ENCODE measurements around the gene EGFL8. TPM values are rescaled to one million over a fixed set of nuclear protein-coding genes. Genes with fewer than 3 reads are reported as not detected.

The EGFL8 gene
- total and polyA plus RNA-seq, 9 of the 15 experiments (the other 6 are each of a cell fraction or from before 2014, with no cell fraction given), result 2.2 to 47.4 (median 14.2) TPM

- Histone ChIP-seq H3K27me3 (ENCODE audit: control insufficient read depth in 2 of 2, insufficient read depth in 2 of 2, low read length in 2 of 2) (no peaks in the 10 kb centered on the region), H3K4me2 (ENCODE audit: insufficient read depth, low read length) (peak overlapping the region; percentile 65), H3K4me1 (replicated peaks in 1 of 2; ENCODE audit: control insufficient read depth in 2 of 2, insufficient read depth in 2 of 2, low read length in 2 of 2) (peaks cover 51 to 57% of the 10 kb centered on the region in 2 experiments), H3K9me1 (ENCODE audit: control insufficient read depth, insufficient read depth, low read length) (no peaks in the 10 kb centered on the region), H3K9me3 (replicated peaks; ENCODE audit: control insufficient read depth, insufficient read depth, low read depth, low read length) (no peaks in the 10 kb centered on the region), H3K9ac (ENCODE audit: insufficient read depth in 1 of 2, low read depth in 2 of 2, low read length in 2 of 2) (peak overlapping the region; percentile 27 to 65), H4K20me1 (replicated peaks; ENCODE audit: control insufficient read depth, insufficient read depth, low read length) (no peaks in the 10 kb centered on the region), H3K79me2 (ENCODE audit: control insufficient read depth, insufficient read depth, low read length) (peaks cover 19% of the 10 kb centered on the region), H3K27ac (ENCODE audit: extremely low read depth, low read depth, low read length) (peak overlapping the region; percentile 83), H3K36me3 (ENCODE audit: control insufficient read depth, insufficient read depth, low read length) (peaks cover 67% of the 10 kb centered on the region), H2AFZ (ENCODE audit: low read depth, low read length) (no peak overlapping the region), H3K4me3 (no peak overlapping the region)
- in situ Hi-C loops (cut with MboI) (no loop called here), intact Hi-C loops (cut with micrococcal nuclease) (loop anchor here (2.0 to 5.0 kb wide), 2 partner anchors 26 to 52 kb away; no protein-coding TSS in a partner anchor)
- 42% methylated on average over 11 of the region's 11 CpGs for whole genome bisulfite sequencing (ENCODE audit: insufficient coverage, low coverage, missing lambda C conversion rate)
- FAIRE-seq, result peak; percentile 82
- DNase-seq (ENCODE audit: extremely low read depth in 1 of 4, low spot score in 3 of 4), result peak; percentile 76 to 82 (median 78)
- POLR2A ChIA-PET, result interaction anchor here (1.1 to 2.2 kb wide), 5 partner anchors 8 to 201 kb away, joined by 4 to 25 read pairs (median 5); partner anchors contain the start of genes AGPAT1 and FKBPL
- peak; percentile 73 for ATAC-seq
- CTCF ChIA-PET (ENCODE audit: low intra/inter-chr PET ratio), result no interaction called here
- BruUV-seq (replicated peaks), result no TSS peak
- TF ChIP-seq SRSF9 (IDR thresholded peaks at IDR 0.05; ENCODE audit: borderline replicate concordance, low read depth, low read length) (no peak), GATA2 (CRISPR knock-in tag; IDR thresholded peaks at IDR 0.05) (no peak), SUPT5H (IDR thresholded peaks at IDR 0.05) (peak; percentile 63; the same call in 1 of the 2 replicates), CREB5 (CRISPR knock-in tag; IDR thresholded peaks at IDR 0.05) (no peak), MIER1 (IDR thresholded peaks at IDR 0.05; ENCODE audit: low read depth) (no peak), THRAP3 (IDR thresholded peaks at IDR 0.05; ENCODE audit: borderline replicate concordance) (peak; percentile 73; the same call in 1 of the 2 replicates), TBL1XR1 (IDR thresholded peaks at IDR 0.05; ENCODE audit: low read length in 2 of 2) (0 out of 4 replicates have a peak, but pooled peaks of 1 of the 2 experiments have one; percentile 3), HDGF (IDR thresholded peaks at IDR 0.05) (peak; percentile 28; the same call in 1 of the 2 replicates)
- TF ChIP-seq, protein P1, sequence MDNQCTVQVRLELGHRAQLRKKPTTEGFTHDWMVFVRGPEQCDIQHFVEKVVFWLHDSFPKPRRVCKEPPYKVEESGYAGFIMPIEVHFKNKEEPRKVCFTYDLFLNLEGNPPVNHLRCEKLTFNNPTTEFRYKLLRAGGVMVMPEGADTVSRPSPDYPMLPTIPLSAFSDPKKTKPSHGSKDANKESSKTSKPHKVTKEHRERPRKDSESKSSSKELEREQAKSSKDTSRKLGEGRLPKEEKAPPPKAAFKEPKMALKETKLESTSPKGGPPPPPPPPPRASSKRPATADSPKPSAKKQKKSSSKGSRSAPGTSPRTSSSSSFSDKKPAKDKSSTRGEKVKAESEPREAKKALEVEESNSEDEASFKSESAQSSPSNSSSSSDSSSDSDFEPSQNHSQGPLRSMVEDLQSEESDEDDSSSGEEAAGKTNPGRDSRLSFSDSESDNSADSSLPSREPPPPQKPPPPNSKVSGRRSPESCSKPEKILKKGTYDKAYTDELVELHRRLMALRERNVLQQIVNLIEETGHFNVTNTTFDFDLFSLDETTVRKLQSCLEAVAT (IDR thresholded peaks at IDR 0.05), result peak in 1 of 2 experiments; percentile 63; a peak in 3 of 4 replicates
- TF ChIP-seq, protein P2, sequence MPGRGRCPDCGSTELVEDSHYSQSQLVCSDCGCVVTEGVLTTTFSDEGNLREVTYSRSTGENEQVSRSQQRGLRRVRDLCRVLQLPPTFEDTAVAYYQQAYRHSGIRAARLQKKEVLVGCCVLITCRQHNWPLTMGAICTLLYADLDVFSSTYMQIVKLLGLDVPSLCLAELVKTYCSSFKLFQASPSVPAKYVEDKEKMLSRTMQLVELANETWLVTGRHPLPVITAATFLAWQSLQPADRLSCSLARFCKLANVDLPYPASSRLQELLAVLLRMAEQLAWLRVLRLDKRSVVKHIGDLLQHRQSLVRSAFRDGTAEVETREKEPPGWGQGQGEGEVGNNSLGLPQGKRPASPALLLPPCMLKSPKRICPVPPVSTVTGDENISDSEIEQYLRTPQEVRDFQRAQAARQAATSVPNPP (IDR thresholded peaks at IDR 0.05; ENCODE audit: borderline replicate concordance, insufficient read depth, insufficient read length), result no peak
- TF ChIP-seq, protein P3, sequence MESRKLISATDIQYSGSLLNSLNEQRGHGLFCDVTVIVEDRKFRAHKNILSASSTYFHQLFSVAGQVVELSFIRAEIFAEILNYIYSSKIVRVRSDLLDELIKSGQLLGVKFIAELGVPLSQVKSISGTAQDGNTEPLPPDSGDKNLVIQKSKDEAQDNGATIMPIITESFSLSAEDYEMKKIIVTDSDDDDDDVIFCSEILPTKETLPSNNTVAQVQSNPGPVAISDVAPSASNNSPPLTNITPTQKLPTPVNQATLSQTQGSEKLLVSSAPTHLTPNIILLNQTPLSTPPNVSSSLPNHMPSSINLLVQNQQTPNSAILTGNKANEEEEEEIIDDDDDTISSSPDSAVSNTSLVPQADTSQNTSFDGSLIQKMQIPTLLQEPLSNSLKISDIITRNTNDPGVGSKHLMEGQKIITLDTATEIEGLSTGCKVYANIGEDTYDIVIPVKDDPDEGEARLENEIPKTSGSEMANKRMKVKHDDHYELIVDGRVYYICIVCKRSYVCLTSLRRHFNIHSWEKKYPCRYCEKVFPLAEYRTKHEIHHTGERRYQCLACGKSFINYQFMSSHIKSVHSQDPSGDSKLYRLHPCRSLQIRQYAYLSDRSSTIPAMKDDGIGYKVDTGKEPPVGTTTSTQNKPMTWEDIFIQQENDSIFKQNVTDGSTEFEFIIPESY (CRISPR knock-in tag; IDR thresholded peaks at IDR 0.05), result no peak
Measured at GRCh38 chr6:32168807-32169591, 4.6 kb downstream of the EGFL8 start.

All from K562 (cell line).